Limb (tissue), 2 donors: Measurements from ENCODE around the gene DCST2.
"Not testable (repeated sequence)": the region's sequence is repeated elsewhere in the genome, so short reads cannot be mapped to it uniquely, and the experiment has no call there.

Experiments
- DNase-seq, 2 donors: peaks; one replicate each; pipeline ENCODE4 v3.0.0-alpha.2; 2016; ENCODE audit errors: extremely low spot score in 2 of 2

DCST2 gene

DNA sequence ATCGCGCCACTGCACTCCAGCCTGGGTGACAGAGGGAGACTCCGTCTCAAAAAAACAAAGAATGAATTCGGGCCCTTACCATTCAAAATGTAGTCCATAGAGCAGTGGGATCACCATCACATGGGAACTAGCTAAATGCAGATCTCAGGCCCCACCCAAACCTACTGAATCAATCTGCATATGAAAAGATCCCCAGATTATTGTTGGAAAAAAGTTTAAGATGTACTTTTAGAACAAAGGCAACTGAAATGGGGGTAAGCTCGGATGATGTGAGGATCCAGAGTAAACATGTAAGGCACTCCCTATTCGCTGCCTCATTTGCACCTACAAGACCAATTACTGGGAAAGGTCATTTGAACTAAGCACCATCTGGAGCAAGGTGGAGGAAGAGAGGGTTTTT is 51.2 kb downstream of the DCST2 start:
- DNase-seq, result no peak

GRCh38 chr1:154978360-154978759 is 55.2 kb downstream of the DCST2 start:
- DNase-seq, result no peak

DNA sequence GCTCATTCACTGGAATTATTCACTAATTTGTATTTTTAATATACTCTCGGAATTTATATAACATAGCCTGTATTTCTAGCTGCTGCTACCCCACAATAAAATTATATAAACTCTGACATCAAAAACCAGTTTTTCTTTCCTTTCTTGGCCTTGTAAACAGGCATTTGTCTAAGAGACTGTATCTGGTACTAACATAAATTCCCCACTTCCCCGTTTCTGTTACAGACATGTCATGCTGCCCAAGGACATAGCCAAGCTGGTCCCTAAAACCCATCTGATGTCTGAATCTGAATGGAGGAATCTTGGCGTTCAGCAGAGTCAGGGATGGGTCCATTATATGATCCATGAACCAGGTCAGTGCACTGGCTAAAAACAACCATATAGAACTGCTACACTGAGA is 55.8 kb downstream of the DCST2 start:
- not testable (repeated sequence) for DNase-seq

DNA sequence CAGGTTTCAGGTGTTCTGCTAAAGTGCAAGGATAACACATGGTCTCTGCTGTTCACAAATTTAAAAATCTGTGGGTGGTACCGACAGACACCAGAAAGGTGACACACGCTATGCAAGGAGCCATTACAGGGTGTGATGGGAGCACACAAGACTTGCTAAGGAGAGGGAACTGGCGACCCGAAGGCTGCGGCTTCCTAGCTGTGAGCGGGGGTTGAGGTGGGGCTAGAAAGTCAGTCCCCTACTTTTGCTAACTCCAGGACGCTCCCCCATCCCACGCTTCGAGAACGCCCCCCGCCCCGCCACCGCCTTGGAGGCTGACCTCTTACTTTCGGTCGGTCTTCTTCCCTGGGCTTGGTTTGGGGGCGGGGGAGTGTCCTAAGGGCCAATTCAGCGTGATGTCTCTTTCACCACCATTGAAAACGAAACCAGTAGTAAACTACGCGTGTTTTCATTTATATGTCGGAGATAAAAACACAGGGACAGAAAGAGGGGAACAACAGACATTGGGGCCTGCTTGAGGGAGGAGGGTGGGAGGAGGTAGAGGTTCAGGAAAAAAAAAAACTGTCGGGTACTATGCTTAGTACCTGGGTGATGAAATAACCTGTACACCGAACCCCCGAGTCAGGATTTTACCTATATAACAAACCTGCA is 58.0 kb downstream of the DCST2 start:
- peak in 1 of 2 donors; percentile 67 for DNase-seq

- DNase-seq, result peak; percentile 96 to 99
Measured at GRCh38 chr1:154974808-154975408, 58.7 kb downstream of the DCST2 start.

DNA sequence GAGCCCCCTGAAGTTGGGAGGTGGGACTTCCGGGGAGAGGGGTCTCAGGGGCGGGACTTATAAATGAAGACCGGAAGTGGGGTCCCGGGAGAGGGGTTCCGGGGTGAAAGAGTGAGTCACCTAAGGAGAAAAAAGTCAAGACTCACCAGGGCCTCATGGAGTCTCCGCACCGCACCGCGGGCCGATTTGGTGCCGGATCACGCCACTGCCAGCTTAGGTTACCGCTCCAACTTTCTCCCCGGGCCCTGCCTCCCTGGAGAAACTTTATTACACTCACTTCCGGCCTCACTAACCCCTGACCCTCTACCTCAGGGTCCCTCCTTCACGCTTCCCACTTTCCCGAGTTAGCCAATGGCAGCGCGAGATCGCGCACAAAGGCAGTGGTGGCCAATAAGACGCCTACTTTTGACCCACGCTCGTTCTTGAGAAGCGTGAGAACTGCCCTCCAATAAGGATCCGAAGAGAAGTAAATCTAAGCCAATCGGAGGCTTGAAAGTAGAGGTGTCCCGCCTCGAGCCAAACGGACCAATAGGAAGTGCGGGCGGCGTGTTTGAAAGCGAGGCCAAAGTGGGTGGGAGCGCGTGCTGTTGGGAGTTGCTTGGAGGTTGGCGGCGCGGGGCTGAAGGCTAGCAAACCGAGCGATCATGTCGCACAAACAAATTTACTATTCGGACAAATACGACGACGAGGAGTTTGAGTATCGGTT is 59.3 kb downstream of the DCST2 start, which contains the start of gene CKS1B:
Gene CKS1B (plus strand): TSS at position 580 of the 706 bp plus-strand sequence. CDS start 65 bp downstream, at position 645.
- DNase-seq, result peak; percentile 99 to 100

DNA sequence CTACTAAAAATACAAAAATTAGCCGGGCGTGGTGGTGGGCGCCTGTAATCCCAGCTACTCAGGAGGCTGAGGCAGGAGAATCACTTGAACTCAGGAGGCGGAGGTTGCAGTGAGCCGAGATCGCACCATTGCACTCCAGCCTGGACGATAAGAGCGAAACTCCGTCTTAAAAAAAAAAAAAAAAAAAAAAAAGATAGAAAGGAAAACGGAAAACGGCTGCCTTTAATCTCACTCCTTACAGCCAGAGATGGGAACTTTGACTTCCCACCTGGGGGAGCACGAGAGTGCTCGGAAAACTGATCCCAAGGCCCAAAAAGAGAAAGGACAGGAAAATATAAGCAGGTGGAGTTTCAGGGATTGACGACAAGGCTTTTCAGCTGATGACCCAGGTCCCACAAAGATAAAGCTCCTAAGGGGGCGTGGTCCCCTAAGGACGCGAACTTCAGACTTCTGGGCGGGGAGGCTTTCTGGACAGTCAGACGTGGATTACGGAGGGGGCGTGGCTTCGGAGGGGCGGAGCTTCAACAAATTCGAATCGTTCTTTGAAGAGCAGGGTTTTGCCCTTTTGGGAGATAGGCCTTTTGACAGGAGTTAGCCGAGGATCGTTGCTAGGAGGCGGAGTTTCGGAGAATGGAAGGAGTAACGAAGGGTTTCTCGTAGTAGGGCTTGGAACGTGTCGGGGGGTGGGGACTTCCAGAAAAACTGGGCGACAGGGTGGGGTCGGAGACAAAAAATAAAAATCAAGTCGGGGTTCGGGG is 60.1 kb downstream of the DCST2 start:
- DNase-seq, result peak; percentile 90 to 94

DNA sequence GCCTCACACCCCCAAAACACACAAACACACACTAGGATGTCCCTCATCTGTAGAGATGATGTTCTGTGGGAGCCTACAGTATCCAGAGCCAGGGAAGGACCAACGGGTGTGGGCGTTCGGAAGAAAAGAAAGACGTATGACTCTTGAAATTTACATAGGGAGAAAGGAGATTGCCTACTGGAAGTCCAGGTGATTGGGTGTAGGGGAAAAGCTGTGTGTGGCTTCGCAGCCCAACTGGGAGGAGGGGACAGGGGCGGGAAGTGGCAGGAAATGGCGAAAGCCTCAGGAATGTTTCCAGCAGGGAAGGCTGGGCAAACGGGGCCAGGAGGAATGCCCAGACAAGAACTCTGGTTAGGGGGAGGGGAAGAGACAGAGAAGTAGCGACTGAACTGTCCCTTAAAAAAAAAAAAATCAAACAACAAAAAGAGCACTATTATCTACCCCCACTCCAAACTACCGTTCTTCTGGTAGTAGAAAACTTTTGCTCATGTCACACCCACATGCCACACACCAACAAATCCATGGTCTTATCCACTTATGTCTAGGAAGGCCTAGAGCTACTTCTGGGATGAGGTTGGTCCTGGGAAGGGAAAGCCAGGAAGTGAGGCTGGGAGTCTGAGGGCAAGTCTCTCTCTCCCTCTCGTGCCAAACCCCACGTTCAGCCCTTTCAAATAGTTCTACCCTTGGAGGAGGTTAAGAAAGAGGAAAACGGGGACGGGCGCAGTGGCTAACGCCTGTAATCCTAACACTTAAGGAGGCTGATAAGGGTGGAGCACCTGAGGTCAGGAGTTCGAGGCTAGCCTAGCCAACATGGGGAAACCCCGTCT is 60.9 kb downstream of the DCST2 start:
- DNase-seq, result peak in 1 of 2 donors; percentile 60

DNA sequence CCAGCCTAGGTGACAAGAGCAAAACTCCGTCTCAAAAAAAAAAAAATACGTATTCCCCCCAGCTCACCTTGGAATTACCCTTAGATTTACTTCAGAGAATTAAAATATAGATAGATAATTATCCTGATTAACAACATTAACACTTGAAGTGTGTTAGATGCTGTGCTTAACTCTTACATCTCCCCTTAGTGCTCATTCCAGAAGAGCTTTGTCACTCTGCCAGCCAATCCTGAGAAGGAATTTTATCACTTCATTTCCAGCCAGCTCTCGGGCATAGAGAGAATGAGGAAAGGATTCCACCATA is 61.4 kb downstream of the DCST2 start:
- DNase-seq, result no peak

- DNase-seq, result no peak
Measured at GRCh38 chr1:154971341-154971998, 62.1 kb downstream of the DCST2 start.

GRCh38 chr1:154970631-154971340 is 62.8 kb downstream of the DCST2 start, which contains the start of gene SHC1:
TSS of gene SHC1 (minus strand) at chr1:154970747. CDS start at chr1:154970526, 221 bp downstream.
- peak; percentile 90 to 92 for DNase-seq

DNA sequence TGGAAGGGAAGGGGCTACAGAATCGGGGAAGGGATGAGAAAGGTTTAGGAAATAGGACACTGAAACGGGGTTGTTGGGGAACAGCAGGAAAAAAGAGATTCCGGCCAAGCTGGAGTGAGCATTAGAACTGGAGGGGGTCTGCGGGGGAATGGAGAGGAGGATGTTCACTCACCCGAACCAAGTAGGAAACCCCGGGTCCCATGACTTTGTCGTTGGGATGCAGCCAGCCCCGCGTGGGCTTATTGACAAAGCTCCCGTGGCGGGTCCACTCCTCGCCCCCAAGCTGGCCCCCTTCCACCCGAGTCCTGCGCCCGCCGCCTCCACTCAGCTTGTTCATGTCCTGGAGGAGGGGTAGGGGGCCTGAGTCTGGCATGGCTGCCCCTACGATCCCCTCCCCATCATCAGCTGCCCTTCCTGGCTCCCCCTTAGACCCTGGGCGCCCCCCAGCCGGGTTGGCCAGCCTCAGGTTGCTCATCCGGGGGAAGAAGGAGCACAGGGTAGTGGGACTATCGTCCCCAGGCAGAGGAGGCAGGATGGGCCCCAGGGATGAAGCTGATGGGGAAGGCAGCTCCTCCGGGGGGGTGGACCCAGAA is 63.6 kb downstream of the DCST2 start:
- DNase-seq, result peak in 1 of 2 donors; percentile 59

DNA sequence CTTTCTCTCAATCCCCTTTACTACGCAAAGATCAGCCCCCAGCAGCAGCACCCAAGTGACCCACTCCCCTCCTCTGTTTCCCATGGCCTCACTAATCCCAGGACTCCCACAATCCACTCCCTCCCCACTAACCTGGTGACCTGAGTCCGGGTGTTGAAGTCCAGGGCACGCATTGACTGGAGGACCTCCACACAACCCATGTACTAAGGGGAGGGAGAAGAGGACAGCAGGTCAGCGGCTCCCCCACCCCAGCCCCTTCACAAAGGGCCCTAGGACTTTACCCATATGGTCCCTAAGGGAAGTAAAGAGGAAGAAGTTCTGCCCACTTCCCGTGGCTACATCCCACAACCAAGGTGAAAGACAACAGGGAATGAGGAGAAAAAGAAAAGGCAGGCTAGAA is 64.3 kb downstream of the DCST2 start:
- no peak for DNase-seq

DNA sequence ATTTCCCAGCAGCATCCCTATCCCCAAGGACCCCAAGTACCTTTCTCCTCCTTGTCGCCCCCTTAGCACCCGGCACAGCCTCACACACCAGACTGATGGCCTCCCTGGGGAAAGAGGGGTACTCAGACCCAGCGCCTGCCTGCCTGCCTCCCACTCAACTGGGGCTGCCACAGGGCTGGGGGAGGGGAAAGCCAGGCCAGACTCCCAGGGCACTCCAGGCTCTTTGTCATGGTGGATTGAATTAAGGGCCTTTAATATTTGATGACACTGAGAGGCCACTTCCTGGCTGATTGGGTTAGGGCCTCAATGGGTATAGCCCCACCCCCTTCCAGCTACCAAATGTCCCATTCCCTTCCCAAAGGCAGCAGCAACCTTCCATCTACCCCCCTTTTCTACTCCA is 64.8 kb downstream of the DCST2 start:
- no peak for DNase-seq
